Adrenal gland (tissue), 5 donors: Measurements from ENCODE around the gene TASL.

Source experiments
- POLR2A ChIP-seq, 2 donors: fragments of 450-650 bp; IDR thresholded peaks; one replicate each; pipeline ENCODE4 v1.6.1; 2017; ENCODE audit warnings: antibody characterized with exemption in 2 of 2, mild to moderate bottlenecking in 2 of 2, moderate library complexity in 1 of 2
- TF ChIP-seq, protein P1 (sequence below), 6 experiments: fragments of 450-650 bp in 4 of 6; fragments of 200-600 bp in 2 of 6; sonication (generic) in 1 of 6; IDR thresholded peaks; 1 replicate in 5 of 6; 2 replicates in 1 of 6; pipeline versions ENCODE4 v1.5.1 to v1.8.0; 2016 to 2021; ENCODE audit warnings: antibody characterized with exemption in 6 of 6, mild to moderate bottlenecking in 2 of 6, moderate library complexity in 1 of 6
- donor health status: DM: no; HTN: no; CAD: no.

- no peak for TF ChIP-seq POLR2A (IDR thresholded peaks at IDR 0.05)
- TF ChIP-seq, protein P1, sequence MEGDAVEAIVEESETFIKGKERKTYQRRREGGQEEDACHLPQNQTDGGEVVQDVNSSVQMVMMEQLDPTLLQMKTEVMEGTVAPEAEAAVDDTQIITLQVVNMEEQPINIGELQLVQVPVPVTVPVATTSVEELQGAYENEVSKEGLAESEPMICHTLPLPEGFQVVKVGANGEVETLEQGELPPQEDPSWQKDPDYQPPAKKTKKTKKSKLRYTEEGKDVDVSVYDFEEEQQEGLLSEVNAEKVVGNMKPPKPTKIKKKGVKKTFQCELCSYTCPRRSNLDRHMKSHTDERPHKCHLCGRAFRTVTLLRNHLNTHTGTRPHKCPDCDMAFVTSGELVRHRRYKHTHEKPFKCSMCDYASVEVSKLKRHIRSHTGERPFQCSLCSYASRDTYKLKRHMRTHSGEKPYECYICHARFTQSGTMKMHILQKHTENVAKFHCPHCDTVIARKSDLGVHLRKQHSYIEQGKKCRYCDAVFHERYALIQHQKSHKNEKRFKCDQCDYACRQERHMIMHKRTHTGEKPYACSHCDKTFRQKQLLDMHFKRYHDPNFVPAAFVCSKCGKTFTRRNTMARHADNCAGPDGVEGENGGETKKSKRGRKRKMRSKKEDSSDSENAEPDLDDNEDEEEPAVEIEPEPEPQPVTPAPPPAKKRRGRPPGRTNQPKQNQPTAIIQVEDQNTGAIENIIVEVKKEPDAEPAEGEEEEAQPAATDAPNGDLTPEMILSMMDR (IDR thresholded peaks at IDR 0.05): no peak
Observed at GRCh38 chrX:30620125-30620524, 42.6 kb upstream of the TASL start.
